Calu3 (cell line): ENCODE data around the gene NCKAP5. TPM values are rescaled to one million over a fixed set of nuclear protein-coding genes. Genes with fewer than 3 reads are reported as not detected.
"Not testable (repeated sequence)": the region's sequence is repeated elsewhere in the genome, so short reads cannot be mapped to it uniquely, and the experiment has no call there.

Source experiments
- BruUV-seq: library from RNA; stranded (reverse); fragments of 400-500 nt; replicated peaks from 2 replicates; lab custom pipeline; 2021; lab: Mats Ljungman, UMichigan
- CTCF ChIA-PET: fragments of 300-600 bp; sonication (Branson Sonifier 250); formaldehyde crosslinking; loops from one replicate; lab custom pipeline; 2022; ENCODE audit warnings: antibody characterized with exemption; lab: Charles Lee
- DNase-seq: peaks from one replicate; pipeline ENCODE4 v3.0.0; 2022
- H3K27ac Mint-ChIP-seq: one replicate; pipeline ENCODE4 v1.8.0; 2022; ENCODE audit warnings: mixed read lengths; ENCODE audit not compliant: unreplicated experiment
- H3K27me3 Mint-ChIP-seq: one replicate; pipeline ENCODE4 v1.8.0; 2022; ENCODE audit warnings: mixed read lengths; ENCODE audit not compliant: unreplicated experiment
- H3K36me3 Mint-ChIP-seq: one replicate; pipeline ENCODE4 v1.8.0; 2022; ENCODE audit warnings: mild to moderate bottlenecking, moderate library complexity, mixed read lengths; ENCODE audit not compliant: insufficient read depth, unreplicated experiment
- H3K4me1 Mint-ChIP-seq: one replicate; pipeline ENCODE4 v1.8.0; 2022; ENCODE audit warnings: mild to moderate bottlenecking, low read depth, mixed read lengths; ENCODE audit not compliant: unreplicated experiment
- H3K4me3 Mint-ChIP-seq: one replicate; pipeline ENCODE4 v1.8.0; 2022; ENCODE audit warnings: mild to moderate bottlenecking, low read depth, moderate library complexity, mixed read lengths; ENCODE audit not compliant: unreplicated experiment
- H3K9me3 Mint-ChIP-seq: one replicate; pipeline ENCODE4 v1.8.0; 2022; ENCODE audit warnings: low read depth, mixed read lengths; ENCODE audit not compliant: unreplicated experiment
- intact Hi-C: fragments of 100-400 bp; cut with micrococcal nuclease; formaldehyde crosslinking; loops from one replicate; pipeline ENCODE4 v1.10.0; 2022; ENCODE audit not compliant: unreplicated experiment
- total RNA-seq: library from RNA; stranded (reverse); gene quantifications from 2 replicates; pipeline ENCODE4 v1.2.3, GENCODE V29; 2022
- TF ChIP-seq, protein P1 (sequence below): fragments of 200-600 bp; IDR thresholded peaks from one replicate; pipeline ENCODE4 v1.8.0; 2022; ENCODE audit warnings: antibody characterized with exemption; ENCODE audit not compliant: unreplicated experiment

The NCKAP5 gene
- total RNA-seq, 1 experiment from 2014 or later, result 2.2 TPM

DNA sequence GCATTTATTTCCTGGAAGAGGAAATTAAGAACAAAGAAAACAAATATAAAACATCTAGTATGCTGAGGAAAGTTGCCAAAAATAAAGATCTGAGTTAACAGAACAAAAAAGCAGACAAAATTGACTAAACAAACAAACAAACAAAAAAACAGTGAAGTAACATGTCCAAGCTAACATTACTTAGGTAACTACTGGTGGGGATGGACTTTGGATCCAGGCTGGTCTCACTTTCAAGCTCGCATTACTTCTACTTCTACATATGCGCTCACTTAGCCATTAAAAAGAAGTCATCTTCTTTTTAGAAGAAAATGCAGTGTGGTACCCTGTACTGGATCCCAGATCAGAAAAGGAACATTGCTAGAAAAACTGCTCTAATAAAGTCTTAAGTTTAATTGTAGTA, 358.9 kb downstream of the NCKAP5 start:
- TF ChIP-seq, protein P1, sequence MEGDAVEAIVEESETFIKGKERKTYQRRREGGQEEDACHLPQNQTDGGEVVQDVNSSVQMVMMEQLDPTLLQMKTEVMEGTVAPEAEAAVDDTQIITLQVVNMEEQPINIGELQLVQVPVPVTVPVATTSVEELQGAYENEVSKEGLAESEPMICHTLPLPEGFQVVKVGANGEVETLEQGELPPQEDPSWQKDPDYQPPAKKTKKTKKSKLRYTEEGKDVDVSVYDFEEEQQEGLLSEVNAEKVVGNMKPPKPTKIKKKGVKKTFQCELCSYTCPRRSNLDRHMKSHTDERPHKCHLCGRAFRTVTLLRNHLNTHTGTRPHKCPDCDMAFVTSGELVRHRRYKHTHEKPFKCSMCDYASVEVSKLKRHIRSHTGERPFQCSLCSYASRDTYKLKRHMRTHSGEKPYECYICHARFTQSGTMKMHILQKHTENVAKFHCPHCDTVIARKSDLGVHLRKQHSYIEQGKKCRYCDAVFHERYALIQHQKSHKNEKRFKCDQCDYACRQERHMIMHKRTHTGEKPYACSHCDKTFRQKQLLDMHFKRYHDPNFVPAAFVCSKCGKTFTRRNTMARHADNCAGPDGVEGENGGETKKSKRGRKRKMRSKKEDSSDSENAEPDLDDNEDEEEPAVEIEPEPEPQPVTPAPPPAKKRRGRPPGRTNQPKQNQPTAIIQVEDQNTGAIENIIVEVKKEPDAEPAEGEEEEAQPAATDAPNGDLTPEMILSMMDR, result no peak
- H3K27me3 Mint-ChIP-seq, result no peaks in the 10 kb centered on the region
- peaks cover 23% of the 10 kb centered on the region for H3K4me1 Mint-ChIP-seq
- H3K9me3 Mint-ChIP-seq, result peaks cover 3% of the 10 kb centered on the region
- no peak overlapping the region for H3K4me3 Mint-ChIP-seq
- intact Hi-C loops, result no loop called here
- CTCF ChIA-PET, result no interaction called here
- H3K27ac Mint-ChIP-seq, result no peak overlapping the region
- no peaks in the 10 kb centered on the region for H3K36me3 Mint-ChIP-seq
- DNase-seq, result no peak
- no TSS peak for BruUV-seq

DNA sequence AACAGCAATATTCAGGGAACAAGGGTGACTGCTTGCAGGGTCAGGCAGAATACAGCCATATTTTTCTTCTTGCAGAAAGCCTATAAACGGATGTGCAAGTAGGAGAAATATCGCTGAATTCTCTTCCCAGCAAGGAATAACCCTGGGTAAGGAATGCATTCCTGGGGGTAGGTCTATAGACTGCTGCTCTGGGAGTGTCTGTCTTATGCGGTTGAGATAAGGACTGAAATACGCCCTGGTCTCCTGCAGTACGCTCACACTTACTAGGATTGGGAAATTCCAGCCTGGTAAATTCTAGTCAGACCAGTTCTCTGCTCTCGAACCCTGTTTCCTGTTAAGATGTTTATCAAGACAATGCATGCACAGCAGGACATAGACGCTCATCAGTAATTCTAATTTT, 361.6 kb downstream of the NCKAP5 start:
- peaks cover 10% of the 10 kb centered on the region for H3K4me1 Mint-ChIP-seq
- H3K36me3 Mint-ChIP-seq, H3K27me3 Mint-ChIP-seq, CTCF ChIA-PET, H3K4me3 Mint-ChIP-seq, BruUV-seq, intact Hi-C loops, H3K27ac Mint-ChIP-seq, H3K9me3 Mint-ChIP-seq: not testable (repeated sequence)
- DNase-seq, result peak; percentile 5

DNA sequence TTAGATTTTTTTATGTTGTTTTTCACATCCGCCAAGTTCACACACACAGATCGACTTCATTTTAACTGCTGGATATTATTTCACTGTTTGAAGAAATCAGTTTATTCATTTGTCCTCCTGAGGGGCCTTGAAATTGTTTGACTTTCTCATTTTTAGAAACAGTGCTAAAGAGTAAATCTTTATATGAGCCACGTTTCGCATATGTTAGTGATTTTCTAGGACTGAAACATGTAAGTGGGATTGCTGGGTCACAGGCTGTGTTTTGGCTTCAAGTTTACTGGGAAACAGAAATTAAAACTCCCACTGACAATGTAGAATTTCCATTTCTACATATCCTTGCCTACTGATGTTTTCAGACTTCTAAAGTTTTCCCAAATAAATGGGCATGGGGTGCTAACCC, 363.8 kb downstream of the NCKAP5 start:
- DNase-seq, result no peak
- H3K36me3 Mint-ChIP-seq, result no peaks in the 10 kb centered on the region
- H3K27ac Mint-ChIP-seq, result no peak overlapping the region
- TF ChIP-seq, protein P1, result no peak
- peaks cover 19% of the 10 kb centered on the region for H3K4me1 Mint-ChIP-seq
- intact Hi-C loops, result no loop called here
- CTCF ChIA-PET, result no interaction called here
- no peak overlapping the region for H3K4me3 Mint-ChIP-seq
- BruUV-seq, result no TSS peak
- H3K27me3 Mint-ChIP-seq, result no peaks in the 10 kb centered on the region
- peaks cover 5% of the 10 kb centered on the region for H3K9me3 Mint-ChIP-seq

DNA sequence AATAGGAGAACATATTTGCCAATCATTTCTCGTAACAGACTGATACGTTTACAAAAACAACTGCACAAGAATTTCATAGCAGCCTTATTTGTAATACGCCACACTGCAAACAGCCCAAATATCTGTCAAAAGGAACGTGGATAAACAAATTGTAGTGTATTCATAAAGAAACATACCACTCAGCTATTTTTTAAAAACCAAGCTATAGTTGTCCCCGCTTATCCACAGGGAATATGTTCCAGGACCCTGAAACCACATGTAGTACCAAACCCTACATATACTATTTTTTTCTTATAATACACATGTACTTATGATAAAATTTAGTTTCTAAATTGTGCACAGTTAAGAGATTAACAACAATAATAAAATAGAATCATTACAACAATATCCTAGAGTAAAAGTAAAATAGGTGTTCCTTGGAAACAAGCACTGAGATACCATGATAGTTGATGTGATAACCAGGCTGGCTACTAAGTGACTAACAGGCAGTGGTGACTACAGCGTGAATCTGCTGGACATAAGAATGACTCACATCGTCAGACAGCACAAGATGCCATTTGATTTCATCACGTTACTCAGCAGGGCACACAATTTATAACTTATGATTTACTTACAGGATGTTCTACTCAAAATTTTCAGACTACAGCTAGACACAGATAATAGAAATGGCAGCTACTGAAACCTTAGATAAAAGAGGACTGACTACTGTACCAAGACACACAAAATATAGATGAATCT, 367.4 kb downstream of the NCKAP5 start:
- no TSS peak for BruUV-seq
- Mint-ChIP-seq H3K27me3 (no peaks in the 10 kb centered on the region), H3K4me1 (peaks cover 21% of the 10 kb centered on the region), H3K36me3 (no peaks in the 10 kb centered on the region), H3K27ac (peak overlapping the region; percentile 81), H3K4me3 (no peak overlapping the region), H3K9me3 (peaks cover 2% of the 10 kb centered on the region)
- CTCF ChIA-PET, result interaction anchor here (0.6 kb wide), 1 partner anchor 397 kb away, joined by 5 read pairs; no protein-coding TSS in a partner anchor
- TF ChIP-seq, protein P1, result no peak
- peak; percentile 22 for DNase-seq
- intact Hi-C loops, result no loop called here

DNA sequence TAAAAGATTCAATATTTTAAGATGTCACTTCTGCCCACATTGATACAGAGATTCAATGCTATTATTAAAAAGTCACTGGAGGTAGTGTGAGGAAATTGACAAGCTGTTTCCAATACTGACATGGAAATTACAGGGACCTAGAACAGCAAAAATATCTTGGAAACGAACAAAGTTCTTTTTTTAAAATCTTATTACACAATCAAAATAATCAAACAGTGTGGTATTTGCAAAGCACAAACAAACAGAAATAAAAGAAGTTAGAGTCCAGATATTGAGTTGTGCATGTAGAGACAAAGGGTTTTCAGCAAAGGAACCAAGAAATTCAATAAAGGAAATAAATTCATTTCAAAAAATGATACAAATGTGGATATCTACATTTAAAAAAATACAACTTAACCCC, 369.6 kb downstream of the NCKAP5 start:
- H3K4me1 Mint-ChIP-seq, result peaks cover 21% of the 10 kb centered on the region
- DNase-seq, result no peak
- H3K27me3 Mint-ChIP-seq, result no peaks in the 10 kb centered on the region
- no TSS peak for BruUV-seq
- H3K4me3 Mint-ChIP-seq, result no peak overlapping the region
- no peaks in the 10 kb centered on the region for H3K36me3 Mint-ChIP-seq
- H3K9me3 Mint-ChIP-seq, result peaks cover 2% of the 10 kb centered on the region
- H3K27ac Mint-ChIP-seq, result no peak overlapping the region
- CTCF ChIA-PET, result no interaction called here
- intact Hi-C loops, result no loop called here
- TF ChIP-seq, protein P1, result no peak
